ENCODE data around the gene LURAP1L. TPM values are rescaled to one million over a fixed set of nuclear protein-coding genes. Genes with fewer than 3 reads are reported as not detected.

Gene LURAP1L, protein sequence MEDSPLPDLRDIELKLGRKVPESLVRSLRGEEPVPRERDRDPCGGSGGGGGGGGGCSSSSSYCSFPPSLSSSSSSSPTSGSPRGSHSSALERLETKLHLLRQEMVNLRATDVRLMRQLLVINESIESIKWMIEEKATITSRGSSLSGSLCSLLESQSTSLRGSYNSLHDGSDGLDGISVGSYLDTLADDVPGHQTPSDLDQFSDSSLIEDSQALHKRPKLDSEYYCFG
- total RNA-seq (2012; rRNA removed): 13.5 and 26.1 TPM in 2 replicates

GRCh38 chr9:12774861-12775678 lies at the start of gene LURAP1L:
LURAP1L (plus strand) TSS chr9:12775020; CDS start chr9:12775716, 696 bp downstream.
- peak within 1 kb of the TSS; percentile 88 for H3K9ac ChIP-seq (ENCODE audit: low read depth, low read length)
- peak within 1 kb of the TSS; percentile 72 for H3K4me3 ChIP-seq (ENCODE audit: low read length)

GRCh38 chr9:12726795-12727194 lies 48.0 kb upstream of the LURAP1L start:
- H3K4me2 ChIP-seq (ENCODE audit: low read length): no peak overlapping the region
- H3K9ac ChIP-seq (ENCODE audit: low read depth, low read length): no peak overlapping the region
- H3K4me1 ChIP-seq (ENCODE audit: control insufficient read depth, insufficient read depth, low read length): no peaks in the 10 kb centered on the region
- H3K4me3 ChIP-seq (ENCODE audit: low read length): no peak overlapping the region
- H3K36me3 ChIP-seq (ENCODE audit: insufficient read depth, low read length): no peaks in the 10 kb centered on the region
- H3K9me3 ChIP-seq (replicated peaks; ENCODE audit: low read length): no peaks in the 10 kb centered on the region
- H3K27me3 ChIP-seq (ENCODE audit: control insufficient read depth, insufficient read depth, low read length): no peaks in the 10 kb centered on the region

More at GRCh38 chr9:12774861-12775678, at the start of gene LURAP1L:
- Histone ChIP-seq H3K9me3 (replicated peaks; ENCODE audit: low read length) (no peaks in the 10 kb centered on the region), H3K36me3 (ENCODE audit: insufficient read depth, low read length) (no peaks in the 10 kb centered on the region), H3K27me3 (ENCODE audit: control insufficient read depth, insufficient read depth, low read length) (no peaks in the 10 kb centered on the region), H3K4me1 (ENCODE audit: control insufficient read depth, insufficient read depth, low read length) (peaks cover 28% of the 10 kb centered on the region), H3K4me2 (ENCODE audit: low read length) (peak within 1 kb of the TSS; percentile 79)

GRCh38 chr9:12730198-12730597 lies 44.6 kb upstream of the LURAP1L start:
- Histone ChIP-seq H3K9ac (ENCODE audit: low read depth, low read length) (no peak overlapping the region), H3K27me3 (ENCODE audit: control insufficient read depth, insufficient read depth, low read length) (no peaks in the 10 kb centered on the region), H3K4me1 (ENCODE audit: control insufficient read depth, insufficient read depth, low read length) (no peaks in the 10 kb centered on the region), H3K36me3 (ENCODE audit: insufficient read depth, low read length) (no peaks in the 10 kb centered on the region), H3K4me3 (ENCODE audit: low read length) (no peak overlapping the region), H3K9me3 (replicated peaks; ENCODE audit: low read length) (no peaks in the 10 kb centered on the region), H3K4me2 (ENCODE audit: low read length) (no peak overlapping the region)

DNA sequence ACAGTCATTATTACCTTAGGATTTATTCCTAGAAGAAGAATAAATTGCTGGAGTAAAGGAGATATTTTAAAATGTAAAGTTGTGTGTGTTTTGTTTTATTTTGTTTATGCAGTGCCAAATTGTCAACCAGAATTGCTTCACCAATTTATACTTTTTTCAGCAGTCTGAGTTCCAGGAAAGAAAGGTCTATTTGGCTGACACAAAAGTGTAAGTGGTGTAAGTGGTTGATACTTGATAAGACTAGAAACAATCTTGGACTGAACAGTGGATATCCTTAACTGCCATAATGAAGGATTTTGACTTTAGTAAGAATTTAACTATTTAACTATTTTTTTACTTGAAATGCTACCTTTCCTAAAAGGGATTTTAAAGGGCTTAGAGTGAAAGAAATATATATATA lies 43.9 kb upstream of the LURAP1L start:
- no peak overlapping the region for H3K4me2 ChIP-seq (ENCODE audit: low read length)
- H3K4me3 ChIP-seq (ENCODE audit: low read length): no peak overlapping the region
- H3K9ac ChIP-seq (ENCODE audit: low read depth, low read length): no peak overlapping the region
- no peaks in the 10 kb centered on the region for H3K36me3 ChIP-seq (ENCODE audit: insufficient read depth, low read length)
- no peaks in the 10 kb centered on the region for H3K27me3 ChIP-seq (ENCODE audit: control insufficient read depth, insufficient read depth, low read length)
- no peaks in the 10 kb centered on the region for H3K4me1 ChIP-seq (ENCODE audit: control insufficient read depth, insufficient read depth, low read length)
- no peaks in the 10 kb centered on the region for H3K9me3 ChIP-seq (replicated peaks; ENCODE audit: low read length)

DNA sequence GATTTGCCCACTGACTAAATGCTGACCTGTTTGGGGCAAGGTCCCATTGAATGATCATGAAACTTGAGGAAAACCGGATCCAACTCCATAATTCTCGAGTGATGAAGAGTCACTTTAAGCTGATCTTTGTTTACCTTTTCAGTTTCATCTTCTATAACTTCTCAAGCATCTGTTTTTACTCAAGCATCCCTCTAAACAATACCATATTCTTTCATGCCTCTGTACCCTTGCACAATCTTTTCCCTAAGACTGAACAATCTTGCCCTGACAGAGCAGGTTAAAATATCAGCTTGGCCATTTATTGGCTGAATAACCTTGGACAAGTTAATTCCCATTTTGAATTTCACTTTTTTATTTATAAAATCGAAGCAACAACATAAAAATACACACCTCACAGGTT lies 41.8 kb upstream of the LURAP1L start:
- no peaks in the 10 kb centered on the region for H3K9me3 ChIP-seq (replicated peaks; ENCODE audit: low read length)
- H3K4me3 ChIP-seq (ENCODE audit: low read length): no peak overlapping the region

DNA sequence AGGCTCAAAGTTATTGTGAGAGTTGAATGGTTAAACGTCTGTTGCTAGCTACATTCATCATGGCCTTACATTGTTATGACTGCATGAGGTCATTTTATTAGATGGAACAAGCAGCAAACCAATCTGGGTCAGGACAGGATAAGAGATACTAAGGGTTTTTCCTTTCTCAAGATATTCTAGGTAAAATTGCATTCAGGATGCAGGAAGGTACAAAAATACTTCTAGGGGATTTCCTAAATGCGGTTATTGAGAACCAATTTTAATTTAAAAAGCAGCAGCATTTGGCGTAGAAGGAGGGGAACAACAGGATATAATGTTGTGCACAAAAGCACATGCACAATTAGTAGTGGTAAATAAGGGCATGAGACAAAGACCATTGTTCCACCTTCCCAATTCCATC lies 39.2 kb upstream of the LURAP1L start:
- Histone ChIP-seq H3K4me3 (ENCODE audit: low read length) (no peak overlapping the region), H3K9ac (ENCODE audit: low read depth, low read length) (no peak overlapping the region), H3K36me3 (ENCODE audit: insufficient read depth, low read length) (no peaks in the 10 kb centered on the region), H3K4me2 (ENCODE audit: low read length) (no peak overlapping the region), H3K27me3 (ENCODE audit: control insufficient read depth, insufficient read depth, low read length) (no peaks in the 10 kb centered on the region), H3K9me3 (replicated peaks; ENCODE audit: low read length) (no peaks in the 10 kb centered on the region), H3K4me1 (ENCODE audit: control insufficient read depth, insufficient read depth, low read length) (peaks cover 5% of the 10 kb centered on the region)

More for the DNA sequence above, 41.8 kb upstream of the LURAP1L start:
- Histone ChIP-seq H3K36me3 (ENCODE audit: insufficient read depth, low read length) (no peaks in the 10 kb centered on the region), H3K9ac (ENCODE audit: low read depth, low read length) (no peak overlapping the region), H3K27me3 (ENCODE audit: control insufficient read depth, insufficient read depth, low read length) (no peaks in the 10 kb centered on the region), H3K4me1 (ENCODE audit: control insufficient read depth, insufficient read depth, low read length) (no peaks in the 10 kb centered on the region), H3K4me2 (ENCODE audit: low read length) (no peak overlapping the region)

GRCh38 chr9:12737871-12738270 lies 36.9 kb upstream of the LURAP1L start:
- Histone ChIP-seq H3K4me2 (ENCODE audit: low read length) (no peak overlapping the region), H3K9ac (ENCODE audit: low read depth, low read length) (no peak overlapping the region)

GRCh38 chr9:12739014-12739652 lies 35.7 kb upstream of the LURAP1L start:
- Histone ChIP-seq H3K27me3 (ENCODE audit: control insufficient read depth, insufficient read depth, low read length) (no peaks in the 10 kb centered on the region), H3K9me3 (replicated peaks; ENCODE audit: low read length) (no peaks in the 10 kb centered on the region), H3K4me2 (ENCODE audit: low read length) (no peak overlapping the region), H3K36me3 (ENCODE audit: insufficient read depth, low read length) (no peaks in the 10 kb centered on the region), H3K4me1 (ENCODE audit: control insufficient read depth, insufficient read depth, low read length) (peaks cover 10% of the 10 kb centered on the region), H3K9ac (ENCODE audit: low read depth, low read length) (no peak overlapping the region), H3K4me3 (ENCODE audit: low read length) (no peak overlapping the region)

More at GRCh38 chr9:12737871-12738270, 36.9 kb upstream of the LURAP1L start:
- H3K4me1 ChIP-seq (ENCODE audit: control insufficient read depth, insufficient read depth, low read length): peaks cover 10% of the 10 kb centered on the region
- no peaks in the 10 kb centered on the region for H3K9me3 ChIP-seq (replicated peaks; ENCODE audit: low read length)
- H3K4me3 ChIP-seq (ENCODE audit: low read length): no peak overlapping the region
- H3K36me3 ChIP-seq (ENCODE audit: insufficient read depth, low read length): no peaks in the 10 kb centered on the region
- no peaks in the 10 kb centered on the region for H3K27me3 ChIP-seq (ENCODE audit: control insufficient read depth, insufficient read depth, low read length)

DNA sequence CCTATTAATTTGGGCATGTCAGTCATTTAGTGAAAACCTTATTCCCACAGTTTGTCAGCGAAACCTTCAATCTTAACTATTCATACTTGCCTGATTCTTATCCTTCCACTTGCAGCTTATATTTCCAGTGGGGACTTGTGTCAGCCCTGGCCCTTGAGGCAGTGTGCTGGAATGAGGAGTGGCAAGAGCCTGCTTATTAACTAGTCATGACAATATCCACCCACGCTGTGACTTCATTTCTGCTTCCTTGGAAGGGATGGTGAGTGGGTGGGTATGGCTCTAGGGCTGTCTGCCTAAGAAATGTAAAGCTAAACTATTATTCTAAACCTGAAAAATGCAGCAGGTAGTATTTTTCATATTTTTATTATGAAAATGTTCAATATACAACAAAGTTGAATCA lies 34.0 kb upstream of the LURAP1L start:
- Histone ChIP-seq H3K27me3 (ENCODE audit: control insufficient read depth, insufficient read depth, low read length) (no peaks in the 10 kb centered on the region), H3K9me3 (replicated peaks; ENCODE audit: low read length) (no peaks in the 10 kb centered on the region), H3K36me3 (ENCODE audit: insufficient read depth, low read length) (no peaks in the 10 kb centered on the region), H3K4me1 (ENCODE audit: control insufficient read depth, insufficient read depth, low read length) (peaks cover 10% of the 10 kb centered on the region), H3K4me3 (ENCODE audit: low read length) (no peak overlapping the region), H3K4me2 (ENCODE audit: low read length) (no peak overlapping the region), H3K9ac (ENCODE audit: low read depth, low read length) (no peak overlapping the region)

GRCh38 chr9:12748016-12748415 lies 26.8 kb upstream of the LURAP1L start:
- H3K9ac ChIP-seq (ENCODE audit: low read depth, low read length): no peak overlapping the region
- H3K4me2 ChIP-seq (ENCODE audit: low read length): peak overlapping the region; percentile 9
- H3K9me3 ChIP-seq (replicated peaks; ENCODE audit: low read length): no peaks in the 10 kb centered on the region
- H3K4me1 ChIP-seq (ENCODE audit: control insufficient read depth, insufficient read depth, low read length): peaks cover 7% of the 10 kb centered on the region
- no peak overlapping the region for H3K4me3 ChIP-seq (ENCODE audit: low read length)
- no peaks in the 10 kb centered on the region for H3K36me3 ChIP-seq (ENCODE audit: insufficient read depth, low read length)
- no peaks in the 10 kb centered on the region for H3K27me3 ChIP-seq (ENCODE audit: control insufficient read depth, insufficient read depth, low read length)

DNA sequence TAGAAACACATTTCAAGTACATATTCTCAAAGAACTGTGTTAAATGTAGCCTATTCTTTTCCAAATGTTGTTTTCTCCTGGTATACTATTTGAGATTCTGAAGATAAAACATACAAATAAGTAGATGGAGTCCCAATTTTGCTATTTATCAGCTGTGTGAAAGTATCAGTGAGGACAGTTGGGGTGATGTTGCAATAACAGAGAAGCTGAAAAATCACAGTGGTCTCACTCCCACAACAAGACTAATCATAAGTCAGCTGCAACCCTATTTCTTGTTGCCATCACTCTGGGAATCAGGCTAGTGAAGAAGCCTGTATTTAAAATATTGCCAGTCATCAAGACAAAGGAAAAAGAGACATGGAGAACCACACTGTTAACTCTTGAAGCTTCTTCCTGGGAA lies 25.9 kb upstream of the LURAP1L start:
- peaks cover 7% of the 10 kb centered on the region for H3K4me1 ChIP-seq (ENCODE audit: control insufficient read depth, insufficient read depth, low read length)
- no peak overlapping the region for H3K4me2 ChIP-seq (ENCODE audit: low read length)
- no peak overlapping the region for H3K9ac ChIP-seq (ENCODE audit: low read depth, low read length)
- no peaks in the 10 kb centered on the region for H3K9me3 ChIP-seq (replicated peaks; ENCODE audit: low read length)
- no peaks in the 10 kb centered on the region for H3K27me3 ChIP-seq (ENCODE audit: control insufficient read depth, insufficient read depth, low read length)
- H3K36me3 ChIP-seq (ENCODE audit: insufficient read depth, low read length): no peaks in the 10 kb centered on the region
- H3K4me3 ChIP-seq (ENCODE audit: low read length): no peak overlapping the region
